ENCODE measurements around the gene NDUFAF5.

The NDUFAF5 gene

GRCh38 chr20:13825465-13825864 lies 40.6 kb downstream of the NDUFAF5 start:
- DNase-seq, result no peak

GRCh38 chr20:13831476-13831875 lies 46.6 kb downstream of the NDUFAF5 start:
- no peak for DNase-seq

- DNase-seq, result no peak
Observed at GRCh38 chr20:13838664-13839063, 53.8 kb downstream of the NDUFAF5 start.

GRCh38 chr20:13839421-13840092 lies 54.7 kb downstream of the NDUFAF5 start:
- no peak for DNase-seq

- DNase-seq, result no peak
Observed at GRCh38 chr20:13840093-13840465, 55.3 kb downstream of the NDUFAF5 start.

- no peak for DNase-seq
Observed at GRCh38 chr20:13841206-13841605, 56.4 kb downstream of the NDUFAF5 start.

- no peak for DNase-seq
Observed at GRCh38 chr20:13844296-13844695, 59.5 kb downstream of the NDUFAF5 start.

GRCh38 chr20:13851279-13851678 lies 66.5 kb downstream of the NDUFAF5 start:
- no peak for DNase-seq

- no peak for DNase-seq
Observed at GRCh38 chr20:13852306-13852705, 67.5 kb downstream of the NDUFAF5 start.

- no peak for DNase-seq
Observed at GRCh38 chr20:13855613-13856012, 70.8 kb downstream of the NDUFAF5 start.

- no peak for DNase-seq
Observed at GRCh38 chr20:13856354-13856753, 71.5 kb downstream of the NDUFAF5 start.

- no peak for DNase-seq
Observed at GRCh38 chr20:13857304-13857703, 72.5 kb downstream of the NDUFAF5 start.

GRCh38 chr20:13857961-13858360 lies 73.1 kb downstream of the NDUFAF5 start:
- DNase-seq, result no peak

GRCh38 chr20:13858439-13858838 lies 73.6 kb downstream of the NDUFAF5 start:
- DNase-seq, result no peak

GRCh38 chr20:13858871-13859270 lies 74.0 kb downstream of the NDUFAF5 start:
- DNase-seq, result no peak

GRCh38 chr20:13862245-13862644 lies 77.4 kb downstream of the NDUFAF5 start:
- no peak for DNase-seq

- DNase-seq, result no peak
Observed at GRCh38 chr20:13863244-13863643, 78.4 kb downstream of the NDUFAF5 start.

GRCh38 chr20:13865156-13865555 lies 80.3 kb downstream of the NDUFAF5 start:
- DNase-seq, result no peak

GRCh38 chr20:13865791-13866351 lies 81.0 kb downstream of the NDUFAF5 start:
- DNase-seq, result no peak

GRCh38 chr20:13868331-13868730 lies 83.5 kb downstream of the NDUFAF5 start:
- DNase-seq, result no peak

- no peak for DNase-seq
Observed at GRCh38 chr20:13870170-13870748, 85.4 kb downstream of the NDUFAF5 start.

All from activated CD4-positive, alpha-beta T cell treated with anti-CD3 and anti-CD28 coated beads, Interleukin-2, Interleukin-6, amounts not matched to agents 100 ng/mL and 50 ng/mL, durations not matched to agents 16 hours and 8 hours (primary cell).